ENCODE data around the gene CNBP. TPM values are rescaled to one million over a fixed set of nuclear protein-coding genes. Genes with fewer than 3 reads are reported as not detected.
"Not testable (repeated sequence)": the region's sequence is repeated elsewhere in the genome, so short reads cannot be mapped to it uniquely, and the experiment has no call there.

Gene CNBP
- total RNA-seq, 5 donors from 2014 or later (not counting 1 experiment from before 2014, with no cell fraction given) = 280 to 382 (median 356) TPM

- Mint-ChIP-seq H3K27ac (no peak overlapping the region), H3K36me3 (peaks cover 39% of the 10 kb centered on the region), H3K27me3 (no peaks in the 10 kb centered on the region), H3K4me1 (peaks cover 14 to 31% (median 28%) of the 10 kb centered on the region in 3 donors), H3K4me3 (no peak overlapping the region), H3K9me3 (no peaks in the 10 kb centered on the region)
- no peaks in the 10 kb centered on the region for H3K27me3 ChIP-seq (replicated peaks in 1 of 2; ENCODE audit: control insufficient read depth in 2 of 2, extremely low read depth in 1 of 2, insufficient read depth in 2 of 2, low read length in 1 of 2)
- H3K4me3 ChIP-seq (ENCODE audit: control insufficient read depth in 1 of 2, extremely low read depth in 1 of 2, low read length in 1 of 2) = no peak overlapping the region
- DNase-seq (no peak), ATAC-seq (replicated peaks in 1 of 4) (no peak)
- H3K36me3 ChIP-seq (ENCODE audit: control insufficient read depth in 2 of 2, extremely low read depth in 1 of 2, insufficient read depth in 1 of 2, low read length in 1 of 2) = peaks cover 7 to 51% of the 10 kb centered on the region in 2 donors
- H3K4me1 ChIP-seq (ENCODE audit: control insufficient read depth in 1 of 2, extremely low read depth in 1 of 2, insufficient read depth in 2 of 2, low read length in 2 of 2) = peaks cover 5 to 7% of the 10 kb centered on the region in 2 experiments
- CTCF ChIA-PET = interaction anchor here in 1 of 2 donors (0.6 kb wide), 1 partner anchor 37 kb away, joined by 3 read pairs; no protein-coding TSS in a partner anchor
- H3K27ac ChIP-seq (ENCODE audit: low read length) = no peak overlapping the region
- POLR2A ChIA-PET = interaction anchor here (0.5 to 1.0 kb wide), 3 partner anchors 10 to 123 kb away, joined by 3 to 10 read pairs (median 7); no protein-coding TSS in a partner anchor
- no peaks in the 10 kb centered on the region for H3K9me3 ChIP-seq
- WGBS (ENCODE audit: insufficient coverage) = 88% methylated on average over 5 of the region's 15 CpGs
These were observed 16.9 kb downstream of the CNBP start for GRCh38 chr3:129166579-129167332.

GRCh38 chr3:129165594-129165993 lies 18.1 kb downstream of the CNBP start:
- H3K36me3 ChIP-seq (ENCODE audit: control insufficient read depth in 2 of 2, extremely low read depth in 1 of 2, insufficient read depth in 1 of 2, low read length in 1 of 2) = peaks cover 0 to 40% of the 10 kb centered on the region in 2 donors

GRCh38 chr3:129164500-129164899 lies 19.2 kb downstream of the CNBP start:
- Mint-ChIP-seq H3K27me3 (no peaks in the 10 kb centered on the region), H3K27ac (no peak overlapping the region), H3K9me3 (no peaks in the 10 kb centered on the region), H3K4me1 (peaks cover 25 to 39% (median 38%) of the 10 kb centered on the region in 3 donors), H3K36me3 (peaks cover 21% of the 10 kb centered on the region), H3K4me3 (no peak overlapping the region)
- POLR2A ChIA-PET = interaction anchor here in 1 of 2 donors (0.6 to 0.7 kb wide), 2 partner anchors 14 to 27 kb away, joined by 3 to 5 read pairs; no protein-coding TSS in a partner anchor
- CTCF ChIA-PET = interaction anchor here in 1 of 2 donors (0.7 kb wide), 1 partner anchor 495 kb away, joined by 3 read pairs; no protein-coding TSS in a partner anchor
- peaks cover 8 to 15% of the 10 kb centered on the region in 2 experiments for H3K4me1 ChIP-seq (ENCODE audit: control insufficient read depth in 1 of 2, extremely low read depth in 1 of 2, insufficient read depth in 2 of 2, low read length in 2 of 2)
- ATAC-seq (replicated peaks in 1 of 4) = no peak
- H3K27me3 ChIP-seq (replicated peaks in 1 of 2; ENCODE audit: control insufficient read depth in 2 of 2, extremely low read depth in 1 of 2, insufficient read depth in 2 of 2, low read length in 1 of 2) = no peaks in the 10 kb centered on the region
- no peak overlapping the region for H3K27ac ChIP-seq (ENCODE audit: low read length)
- WGBS (ENCODE audit: insufficient coverage) = no CpG with 5 or more reads among the region's 7 CpGs
- H3K9me3 ChIP-seq = no peaks in the 10 kb centered on the region
- peaks cover 0 to 29% of the 10 kb centered on the region in 2 donors for H3K36me3 ChIP-seq (ENCODE audit: control insufficient read depth in 2 of 2, extremely low read depth in 1 of 2, insufficient read depth in 1 of 2, low read length in 1 of 2)
- no peak for DNase-seq
- H3K4me3 ChIP-seq (ENCODE audit: control insufficient read depth in 1 of 2, extremely low read depth in 1 of 2, low read length in 1 of 2) = no peak overlapping the region

More at GRCh38 chr3:129165594-129165993, 18.1 kb downstream of the CNBP start:
- 96% methylated on average over 6 of the region's 8 CpGs for WGBS (ENCODE audit: insufficient coverage)
- H3K9me3 ChIP-seq; H3K4me3 Mint-ChIP-seq; ATAC-seq (replicated peaks in 1 of 4); DNase-seq; H3K4me1 ChIP-seq (ENCODE audit: control insufficient read depth in 1 of 2, extremely low read depth in 1 of 2, insufficient read depth in 2 of 2, low read length in 2 of 2); H3K4me3 ChIP-seq (ENCODE audit: control insufficient read depth in 1 of 2, extremely low read depth in 1 of 2, low read length in 1 of 2); H3K27ac Mint-ChIP-seq; H3K27me3 ChIP-seq (replicated peaks in 1 of 2; ENCODE audit: control insufficient read depth in 2 of 2, extremely low read depth in 1 of 2, insufficient read depth in 2 of 2, low read length in 1 of 2); H3K9me3 Mint-ChIP-seq; CTCF ChIA-PET; H3K27ac ChIP-seq (ENCODE audit: low read length); H3K27me3 Mint-ChIP-seq: not testable (repeated sequence)
- Mint-ChIP-seq H3K36me3 (peaks cover 30% of the 10 kb centered on the region), H3K4me1 (peaks cover 14 to 31% (median 28%) of the 10 kb centered on the region in 3 donors)
- POLR2A ChIA-PET = interaction anchor here in 1 of 2 donors (0.6 kb wide), 1 partner anchor 15 kb away, joined by 4 read pairs; no protein-coding TSS in a partner anchor

GRCh38 chr3:129162729-129163579 lies 20.7 kb downstream of the CNBP start:
- ATAC-seq (replicated peaks in 1 of 4) (no peak), DNase-seq (peak in 1 of 35 experiments; percentile 29)
- H3K9me3 ChIP-seq = no peaks in the 10 kb centered on the region
- no peaks in the 10 kb centered on the region for H3K27me3 Mint-ChIP-seq
- H3K27me3 ChIP-seq (replicated peaks in 1 of 2; ENCODE audit: control insufficient read depth in 2 of 2, extremely low read depth in 1 of 2, insufficient read depth in 2 of 2, low read length in 1 of 2) = no peaks in the 10 kb centered on the region
- peak overlapping the region; percentile 98 to 99 for H3K27ac Mint-ChIP-seq
- H3K4me1 ChIP-seq (ENCODE audit: control insufficient read depth in 1 of 2, extremely low read depth in 1 of 2, insufficient read depth in 2 of 2, low read length in 2 of 2) = peaks cover 12 to 15% of the 10 kb centered on the region in 2 experiments
- peak overlapping the region; percentile 94 for H3K27ac ChIP-seq (ENCODE audit: low read length)
- POLR2A ChIA-PET = interaction anchor here in 1 of 2 donors (0.7 to 1.7 kb wide), 3 partner anchors 19 to 44 kb away, joined by 5 to 8 read pairs (median 6); partner anchors contain the start of gene CNBP
- peak overlapping the region; percentile 95 to 98 (median 96) for H3K4me3 Mint-ChIP-seq
- H3K4me3 ChIP-seq (ENCODE audit: control insufficient read depth in 1 of 2, extremely low read depth in 1 of 2, low read length in 1 of 2) = no peak overlapping the region
- CTCF ChIA-PET = interaction anchor here (0.7 to 2.5 kb wide), 14 partner anchors 12 to 192 kb away, joined by 3 to 9 read pairs (median 4); no protein-coding TSS in a partner anchor
- peaks cover 0 to 29% of the 10 kb centered on the region in 2 donors for H3K36me3 ChIP-seq (ENCODE audit: control insufficient read depth in 2 of 2, extremely low read depth in 1 of 2, insufficient read depth in 1 of 2, low read length in 1 of 2)
- H3K36me3 Mint-ChIP-seq = peaks cover 25% of the 10 kb centered on the region
- H3K9me3 Mint-ChIP-seq = no peaks in the 10 kb centered on the region
- 84% methylated on average over 2 of the region's 5 CpGs for WGBS (ENCODE audit: insufficient coverage)
- H3K4me1 Mint-ChIP-seq = peaks cover 34 to 48% (median 45%) of the 10 kb centered on the region in 3 donors

- 0% methylated on average over 8 of the region's 12 CpGs for WGBS (ENCODE audit: insufficient coverage)
- H3K4me3 Mint-ChIP-seq = peak overlapping the region; percentile 95 to 98 (median 96)
- H3K9me3 Mint-ChIP-seq = no peaks in the 10 kb centered on the region
- H3K27ac Mint-ChIP-seq = peak overlapping the region; percentile 98 to 99
- no peaks in the 10 kb centered on the region for H3K27me3 Mint-ChIP-seq
- peaks cover 0 to 30% of the 10 kb centered on the region in 2 donors for H3K36me3 ChIP-seq (ENCODE audit: control insufficient read depth in 2 of 2, extremely low read depth in 1 of 2, insufficient read depth in 1 of 2, low read length in 1 of 2)
- H3K27ac ChIP-seq (ENCODE audit: low read length) = peak overlapping the region; percentile 94
- H3K4me1 Mint-ChIP-seq = peaks cover 34 to 46% (median 43%) of the 10 kb centered on the region in 3 donors
- H3K9me3 ChIP-seq = no peaks in the 10 kb centered on the region
- H3K4me3 ChIP-seq (ENCODE audit: control insufficient read depth in 1 of 2, extremely low read depth in 1 of 2, low read length in 1 of 2) = peak overlapping the region; percentile 68 to 86
- ChIA-PET CTCF (interaction anchor here (0.5 to 2.5 kb wide), 14 partner anchors 13 to 393 kb away, joined by 3 to 9 read pairs (median 4); partner anchors contain the start of gene CNBP (in 1 of the 2)), POLR2A (interaction anchor here in 1 of 2 donors (1.3 to 1.7 kb wide), 3 partner anchors 9 to 43 kb away, joined by 3 to 8 read pairs (median 6); no protein-coding TSS in a partner anchor)
- ATAC-seq (replicated peaks in 1 of 4) (no peak), DNase-seq (peak in 10 of 35 experiments; percentile 4 to 49 (median 16))
- peaks cover 19% of the 10 kb centered on the region for H3K36me3 Mint-ChIP-seq
- H3K4me1 ChIP-seq (ENCODE audit: control insufficient read depth in 1 of 2, extremely low read depth in 1 of 2, insufficient read depth in 2 of 2, low read length in 2 of 2) = peaks cover 12 to 15% of the 10 kb centered on the region in 2 experiments
- H3K27me3 ChIP-seq (replicated peaks in 1 of 2; ENCODE audit: control insufficient read depth in 2 of 2, extremely low read depth in 1 of 2, insufficient read depth in 2 of 2, low read length in 1 of 2) = no peaks in the 10 kb centered on the region
These were observed 21.8 kb downstream of the CNBP start for GRCh38 chr3:129161860-129162271.
